ENCODE measurements around the gene CEMIP2.

DNA sequence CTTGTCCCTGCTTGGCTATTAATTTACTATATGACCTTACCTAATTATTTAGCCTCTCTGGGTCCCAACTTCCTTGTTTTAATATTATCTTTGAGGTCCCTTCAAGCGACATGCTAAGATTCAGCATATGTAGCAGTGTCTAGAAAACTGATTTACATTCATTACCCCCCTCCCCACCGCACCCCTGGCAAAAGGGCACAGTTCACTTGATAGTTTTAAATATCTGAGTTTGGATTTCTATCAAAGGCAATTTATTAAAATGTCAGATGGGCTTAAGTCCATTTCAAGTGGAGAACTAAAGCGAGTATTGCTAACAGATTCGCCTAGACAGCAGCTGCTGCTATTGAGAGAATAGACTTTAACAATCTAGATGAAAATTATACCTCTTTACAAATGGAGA, 3.9 kb downstream of the CEMIP2 start:
- TF ChIP-seq SMARCE1 (IDR thresholded peaks at IDR 0.05; ENCODE audit: borderline replicate concordance) (no peak), USF2 (IDR thresholded peaks at IDR 0.05; ENCODE audit: low read depth, low read length) (no peak), USF2 (CRISPR knock-in tag; IDR thresholded peaks at IDR 0.05; ENCODE audit: borderline replicate concordance) (no peak), RARG (CRISPR knock-in tag; IDR thresholded peaks at IDR 0.05; ENCODE audit: low read depth) (no peak), SIN3A (IDR thresholded peaks at IDR 0.05; ENCODE audit: borderline replicate concordance, low read depth, low read length) (no peak), NAIF1 (CRISPR knock-in tag; IDR thresholded peaks at IDR 0.05; ENCODE audit: borderline replicate concordance) (no peak), ZNF746 (CRISPR knock-in tag; IDR thresholded peaks at IDR 0.05) (no peak), ELF1 (CRISPR knock-in tag; IDR thresholded peaks at IDR 0.05) (no peak), GABPA (IDR thresholded peaks at IDR 0.05; ENCODE audit: low read depth, low read length) (no peak), GABPA (CRISPR knock-in tag; IDR thresholded peaks at IDR 0.05; ENCODE audit: low read depth) (no peak), TP53 (CRISPR knock-in tag; conservative IDR thresholded peaks at IDR 0.05) (no peak), ZBTB8A (CRISPR knock-in tag; IDR thresholded peaks at IDR 0.05; ENCODE audit: borderline replicate concordance, low read depth) (no peak)
- TF ChIP-seq, protein P1, sequence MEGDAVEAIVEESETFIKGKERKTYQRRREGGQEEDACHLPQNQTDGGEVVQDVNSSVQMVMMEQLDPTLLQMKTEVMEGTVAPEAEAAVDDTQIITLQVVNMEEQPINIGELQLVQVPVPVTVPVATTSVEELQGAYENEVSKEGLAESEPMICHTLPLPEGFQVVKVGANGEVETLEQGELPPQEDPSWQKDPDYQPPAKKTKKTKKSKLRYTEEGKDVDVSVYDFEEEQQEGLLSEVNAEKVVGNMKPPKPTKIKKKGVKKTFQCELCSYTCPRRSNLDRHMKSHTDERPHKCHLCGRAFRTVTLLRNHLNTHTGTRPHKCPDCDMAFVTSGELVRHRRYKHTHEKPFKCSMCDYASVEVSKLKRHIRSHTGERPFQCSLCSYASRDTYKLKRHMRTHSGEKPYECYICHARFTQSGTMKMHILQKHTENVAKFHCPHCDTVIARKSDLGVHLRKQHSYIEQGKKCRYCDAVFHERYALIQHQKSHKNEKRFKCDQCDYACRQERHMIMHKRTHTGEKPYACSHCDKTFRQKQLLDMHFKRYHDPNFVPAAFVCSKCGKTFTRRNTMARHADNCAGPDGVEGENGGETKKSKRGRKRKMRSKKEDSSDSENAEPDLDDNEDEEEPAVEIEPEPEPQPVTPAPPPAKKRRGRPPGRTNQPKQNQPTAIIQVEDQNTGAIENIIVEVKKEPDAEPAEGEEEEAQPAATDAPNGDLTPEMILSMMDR (CRISPR knock-in tag; IDR thresholded peaks at IDR 0.05): no peak
- TF ChIP-seq, protein P2, sequence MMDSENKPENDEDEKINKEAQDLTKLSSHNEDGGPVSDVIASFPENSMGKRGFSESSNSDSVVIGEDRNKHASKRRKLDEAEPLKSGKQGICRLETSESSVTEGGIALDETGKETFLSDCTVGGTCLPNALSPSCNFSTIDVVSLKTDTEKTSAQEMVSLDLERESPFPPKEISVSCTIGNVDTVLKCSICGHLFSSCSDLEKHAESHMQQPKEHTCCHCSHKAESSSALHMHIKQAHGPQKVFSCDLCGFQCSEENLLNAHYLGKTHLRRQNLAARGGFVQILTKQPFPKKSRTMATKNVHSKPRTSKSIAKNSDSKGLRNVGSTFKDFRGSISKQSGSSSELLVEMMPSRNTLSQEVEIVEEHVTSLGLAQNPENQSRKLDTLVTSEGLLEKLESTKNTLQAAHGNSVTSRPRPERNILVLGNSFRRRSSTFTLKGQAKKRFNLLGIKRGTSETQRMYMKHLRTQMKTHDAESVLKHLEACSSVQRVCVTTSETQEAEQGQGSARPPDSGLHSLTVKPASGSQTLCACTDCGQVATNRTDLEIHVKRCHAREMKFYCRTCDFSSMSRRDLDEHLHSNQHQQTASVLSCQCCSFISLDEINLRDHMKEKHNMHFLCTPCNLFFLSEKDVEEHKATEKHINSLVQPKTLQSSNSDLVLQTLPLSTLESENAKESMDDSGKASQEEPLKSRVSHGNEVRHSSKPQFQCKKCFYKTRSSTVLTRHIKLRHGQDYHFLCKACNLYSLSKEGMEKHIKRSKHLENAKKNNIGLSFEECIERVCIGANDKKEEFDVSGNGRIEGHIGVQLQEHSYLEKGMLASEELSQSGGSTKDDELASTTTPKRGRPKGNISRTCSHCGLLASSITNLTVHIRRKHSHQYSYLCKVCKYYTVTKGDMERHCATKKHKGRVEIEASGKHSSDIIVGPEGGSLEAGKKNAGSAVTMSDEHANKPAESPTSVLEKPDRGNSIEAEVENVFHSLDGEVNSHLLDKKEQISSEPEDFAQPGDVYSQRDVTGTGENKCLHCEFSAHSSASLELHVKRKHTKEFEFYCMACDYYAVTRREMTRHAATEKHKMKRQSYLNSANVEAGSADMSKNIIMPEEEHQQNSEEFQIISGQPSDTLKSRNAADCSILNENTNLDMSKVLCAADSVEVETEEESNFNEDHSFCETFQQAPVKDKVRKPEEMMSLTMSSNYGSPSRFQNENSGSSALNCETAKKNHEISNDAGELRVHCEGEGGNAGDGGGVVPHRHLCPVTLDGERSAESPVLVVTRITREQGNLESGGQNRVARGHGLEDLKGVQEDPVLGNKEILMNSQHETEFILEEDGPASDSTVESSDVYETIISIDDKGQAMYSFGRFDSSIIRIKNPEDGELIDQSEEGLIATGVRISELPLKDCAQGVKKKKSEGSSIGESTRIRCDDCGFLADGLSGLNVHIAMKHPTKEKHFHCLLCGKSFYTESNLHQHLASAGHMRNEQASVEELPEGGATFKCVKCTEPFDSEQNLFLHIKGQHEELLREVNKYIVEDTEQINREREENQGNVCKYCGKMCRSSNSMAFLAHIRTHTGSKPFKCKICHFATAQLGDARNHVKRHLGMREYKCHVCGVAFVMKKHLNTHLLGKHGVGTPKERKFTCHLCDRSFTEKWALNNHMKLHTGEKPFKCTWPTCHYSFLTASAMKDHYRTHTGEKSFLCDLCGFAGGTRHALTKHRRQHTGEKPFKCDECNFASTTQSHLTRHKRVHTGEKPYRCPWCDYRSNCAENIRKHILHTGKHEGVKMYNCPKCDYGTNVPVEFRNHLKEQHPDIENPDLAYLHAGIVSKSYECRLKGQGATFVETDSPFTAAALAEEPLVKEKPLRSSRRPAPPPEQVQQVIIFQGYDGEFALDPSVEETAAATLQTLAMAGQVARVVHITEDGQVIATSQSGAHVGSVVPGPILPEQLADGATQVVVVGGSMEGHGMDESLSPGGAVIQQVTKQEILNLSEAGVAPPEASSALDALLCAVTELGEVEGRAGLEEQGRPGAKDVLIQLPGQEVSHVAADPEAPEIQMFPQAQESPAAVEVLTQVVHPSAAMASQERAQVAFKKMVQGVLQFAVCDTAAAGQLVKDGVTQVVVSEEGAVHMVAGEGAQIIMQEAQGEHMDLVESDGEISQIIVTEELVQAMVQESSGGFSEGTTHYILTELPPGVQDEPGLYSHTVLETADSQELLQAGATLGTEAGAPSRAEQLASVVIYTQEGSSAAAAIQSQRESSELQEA (CRISPR knock-in tag; IDR thresholded peaks at IDR 0.05; ENCODE audit: not compliant biosample characterization): no peak
- TF ChIP-seq, protein P3, sequence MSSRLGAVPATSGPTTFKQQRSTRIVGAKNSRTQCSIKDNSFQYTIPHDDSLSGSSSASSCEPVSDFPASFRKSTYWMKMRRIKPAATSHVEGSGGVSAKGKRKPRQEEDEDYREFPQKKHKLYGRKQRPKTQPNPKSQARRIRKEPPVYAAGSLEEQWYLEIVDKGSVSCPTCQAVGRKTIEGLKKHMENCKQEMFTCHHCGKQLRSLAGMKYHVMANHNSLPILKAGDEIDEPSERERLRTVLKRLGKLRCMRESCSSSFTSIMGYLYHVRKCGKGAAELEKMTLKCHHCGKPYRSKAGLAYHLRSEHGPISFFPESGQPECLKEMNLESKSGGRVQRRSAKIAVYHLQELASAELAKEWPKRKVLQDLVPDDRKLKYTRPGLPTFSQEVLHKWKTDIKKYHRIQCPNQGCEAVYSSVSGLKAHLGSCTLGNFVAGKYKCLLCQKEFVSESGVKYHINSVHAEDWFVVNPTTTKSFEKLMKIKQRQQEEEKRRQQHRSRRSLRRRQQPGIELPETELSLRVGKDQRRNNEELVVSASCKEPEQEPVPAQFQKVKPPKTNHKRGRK (CRISPR knock-in tag; IDR thresholded peaks at IDR 0.05): no peak
- TF ChIP-seq, protein P4, sequence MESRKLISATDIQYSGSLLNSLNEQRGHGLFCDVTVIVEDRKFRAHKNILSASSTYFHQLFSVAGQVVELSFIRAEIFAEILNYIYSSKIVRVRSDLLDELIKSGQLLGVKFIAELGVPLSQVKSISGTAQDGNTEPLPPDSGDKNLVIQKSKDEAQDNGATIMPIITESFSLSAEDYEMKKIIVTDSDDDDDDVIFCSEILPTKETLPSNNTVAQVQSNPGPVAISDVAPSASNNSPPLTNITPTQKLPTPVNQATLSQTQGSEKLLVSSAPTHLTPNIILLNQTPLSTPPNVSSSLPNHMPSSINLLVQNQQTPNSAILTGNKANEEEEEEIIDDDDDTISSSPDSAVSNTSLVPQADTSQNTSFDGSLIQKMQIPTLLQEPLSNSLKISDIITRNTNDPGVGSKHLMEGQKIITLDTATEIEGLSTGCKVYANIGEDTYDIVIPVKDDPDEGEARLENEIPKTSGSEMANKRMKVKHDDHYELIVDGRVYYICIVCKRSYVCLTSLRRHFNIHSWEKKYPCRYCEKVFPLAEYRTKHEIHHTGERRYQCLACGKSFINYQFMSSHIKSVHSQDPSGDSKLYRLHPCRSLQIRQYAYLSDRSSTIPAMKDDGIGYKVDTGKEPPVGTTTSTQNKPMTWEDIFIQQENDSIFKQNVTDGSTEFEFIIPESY (CRISPR knock-in tag; IDR thresholded peaks at IDR 0.05): no peak
